Retinal pigment epithelial cell (primary cell): ENCODE data around the gene SDCCAG8.

Source experiments
- DNase-seq: peaks from one replicate; pipeline ENCODE4 v3.0.0-alpha.2; 2010; ENCODE audit warnings: low read depth
- H3K4me3 ChIP-seq: 2 replicates; pipeline ENCODE4 v1.5.1; 2011; ENCODE audit warnings: mild to moderate bottlenecking, low read length, control low read depth, moderate library complexity
- TF ChIP-seq, protein P1 (sequence below): conservative IDR thresholded peaks from 2 replicates; pipeline ENCODE4 v1.5.1; 2011; ENCODE audit warnings: low read depth, low read length, control low read depth, inconsistent platforms

The SDCCAG8 gene

DNA sequence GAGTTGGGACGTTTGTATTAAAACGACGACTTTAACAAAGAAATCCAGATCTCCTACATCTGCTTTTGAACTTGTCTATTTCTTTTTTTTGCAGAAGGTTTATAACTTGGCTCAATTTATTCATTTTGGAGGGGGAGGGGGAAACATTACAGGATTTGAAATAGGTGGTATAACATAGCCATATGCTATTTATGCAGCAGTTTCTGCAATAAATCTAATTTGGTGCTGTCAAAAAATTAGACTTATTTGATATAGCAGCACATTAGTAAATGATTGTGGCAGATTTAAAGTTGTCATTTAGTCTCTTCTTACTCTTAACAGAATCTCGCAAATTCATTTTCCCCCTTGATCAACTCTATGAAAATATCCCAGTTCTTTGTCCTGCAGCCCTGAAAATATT, 138.2 kb downstream of the SDCCAG8 start:
- no peak for DNase-seq
- TF ChIP-seq, protein P1, sequence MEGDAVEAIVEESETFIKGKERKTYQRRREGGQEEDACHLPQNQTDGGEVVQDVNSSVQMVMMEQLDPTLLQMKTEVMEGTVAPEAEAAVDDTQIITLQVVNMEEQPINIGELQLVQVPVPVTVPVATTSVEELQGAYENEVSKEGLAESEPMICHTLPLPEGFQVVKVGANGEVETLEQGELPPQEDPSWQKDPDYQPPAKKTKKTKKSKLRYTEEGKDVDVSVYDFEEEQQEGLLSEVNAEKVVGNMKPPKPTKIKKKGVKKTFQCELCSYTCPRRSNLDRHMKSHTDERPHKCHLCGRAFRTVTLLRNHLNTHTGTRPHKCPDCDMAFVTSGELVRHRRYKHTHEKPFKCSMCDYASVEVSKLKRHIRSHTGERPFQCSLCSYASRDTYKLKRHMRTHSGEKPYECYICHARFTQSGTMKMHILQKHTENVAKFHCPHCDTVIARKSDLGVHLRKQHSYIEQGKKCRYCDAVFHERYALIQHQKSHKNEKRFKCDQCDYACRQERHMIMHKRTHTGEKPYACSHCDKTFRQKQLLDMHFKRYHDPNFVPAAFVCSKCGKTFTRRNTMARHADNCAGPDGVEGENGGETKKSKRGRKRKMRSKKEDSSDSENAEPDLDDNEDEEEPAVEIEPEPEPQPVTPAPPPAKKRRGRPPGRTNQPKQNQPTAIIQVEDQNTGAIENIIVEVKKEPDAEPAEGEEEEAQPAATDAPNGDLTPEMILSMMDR: no peak
- H3K4me3 ChIP-seq: no peak overlapping the region

DNA sequence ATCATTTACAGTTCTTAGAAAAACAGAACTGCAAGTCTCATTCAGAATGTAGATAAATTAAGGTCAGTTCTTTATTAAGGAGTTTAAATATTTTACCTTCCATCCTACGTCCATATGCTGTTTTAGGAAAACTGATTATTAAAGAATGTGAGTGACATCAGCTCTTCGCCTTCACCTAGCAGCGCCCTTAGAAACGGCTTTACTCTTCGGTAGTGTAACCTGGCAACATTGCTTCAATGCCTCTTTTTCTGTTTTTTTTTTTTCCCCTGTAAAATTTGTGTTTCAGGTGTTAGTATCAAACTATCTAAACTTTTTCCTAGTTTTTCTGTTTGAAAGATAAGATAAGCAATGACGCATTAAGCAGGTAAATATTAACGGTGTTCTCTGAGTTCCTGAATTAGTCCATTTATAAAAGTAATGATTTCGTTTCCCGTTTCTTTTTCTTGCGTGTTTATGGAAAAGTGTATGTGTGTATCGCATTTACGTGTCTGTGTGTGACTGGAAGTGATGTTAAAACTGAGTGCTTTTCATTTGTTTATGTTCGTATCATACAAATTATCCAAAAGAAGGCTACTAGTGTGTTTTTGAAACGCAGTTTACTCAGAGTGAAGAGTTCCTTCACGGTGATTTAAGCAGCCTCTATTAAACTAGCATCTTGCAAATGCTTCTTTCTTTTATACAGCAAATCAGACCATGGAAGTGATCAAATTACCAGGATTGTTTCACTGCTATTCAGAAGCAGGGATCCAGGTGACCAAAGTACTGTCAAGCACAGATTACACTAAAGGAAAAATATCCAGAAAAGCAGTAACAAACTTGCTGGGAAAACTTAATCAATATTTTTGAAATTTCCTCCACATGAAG, 139.0 kb downstream of the SDCCAG8 start:
- TF ChIP-seq, protein P1: no peak
- no peak for DNase-seq
- H3K4me3 ChIP-seq: no peak overlapping the region

DNA sequence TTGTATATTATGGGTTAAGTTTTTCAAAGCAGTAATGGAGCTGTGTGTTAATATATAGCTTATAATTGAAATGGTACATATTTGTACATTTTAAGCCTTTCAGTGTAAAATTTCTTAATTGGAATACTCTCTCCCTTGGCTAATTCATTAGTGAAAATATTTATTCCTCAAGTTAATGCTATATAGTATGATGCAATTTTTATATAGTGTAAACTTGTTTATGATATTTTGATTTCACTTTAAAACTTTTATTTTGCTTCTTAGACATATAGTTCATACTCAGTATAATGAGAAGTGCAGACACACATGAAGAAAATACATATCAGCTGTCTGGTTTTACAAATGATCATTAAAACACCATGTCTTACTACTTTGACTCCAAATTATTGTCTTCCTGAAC, 140.6 kb downstream of the SDCCAG8 start:
- no peak for DNase-seq
- TF ChIP-seq, protein P1: no peak
- no peak overlapping the region for H3K4me3 ChIP-seq

DNA sequence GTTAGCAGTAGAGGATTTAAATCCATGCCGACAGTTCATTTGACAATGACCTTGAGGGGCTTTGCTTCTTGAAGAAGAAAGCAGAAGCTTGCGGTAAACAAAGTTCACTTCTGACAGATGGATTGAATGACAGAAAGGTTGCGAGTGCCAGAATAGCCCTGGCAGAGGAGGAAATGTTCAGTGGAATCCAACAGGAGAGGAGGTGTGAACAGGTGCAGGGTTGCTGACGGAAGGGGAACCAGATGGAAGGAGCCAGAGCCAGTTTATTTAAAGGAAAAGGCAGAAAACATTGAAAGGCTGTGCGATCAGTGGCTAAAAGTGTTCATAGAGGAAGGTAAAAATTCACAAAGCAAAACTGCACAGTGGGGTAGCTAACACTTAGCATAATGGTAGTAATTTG, 141.0 kb downstream of the SDCCAG8 start:
- H3K4me3 ChIP-seq: no peak overlapping the region
- DNase-seq: no peak
- TF ChIP-seq, protein P1: no peak

DNA sequence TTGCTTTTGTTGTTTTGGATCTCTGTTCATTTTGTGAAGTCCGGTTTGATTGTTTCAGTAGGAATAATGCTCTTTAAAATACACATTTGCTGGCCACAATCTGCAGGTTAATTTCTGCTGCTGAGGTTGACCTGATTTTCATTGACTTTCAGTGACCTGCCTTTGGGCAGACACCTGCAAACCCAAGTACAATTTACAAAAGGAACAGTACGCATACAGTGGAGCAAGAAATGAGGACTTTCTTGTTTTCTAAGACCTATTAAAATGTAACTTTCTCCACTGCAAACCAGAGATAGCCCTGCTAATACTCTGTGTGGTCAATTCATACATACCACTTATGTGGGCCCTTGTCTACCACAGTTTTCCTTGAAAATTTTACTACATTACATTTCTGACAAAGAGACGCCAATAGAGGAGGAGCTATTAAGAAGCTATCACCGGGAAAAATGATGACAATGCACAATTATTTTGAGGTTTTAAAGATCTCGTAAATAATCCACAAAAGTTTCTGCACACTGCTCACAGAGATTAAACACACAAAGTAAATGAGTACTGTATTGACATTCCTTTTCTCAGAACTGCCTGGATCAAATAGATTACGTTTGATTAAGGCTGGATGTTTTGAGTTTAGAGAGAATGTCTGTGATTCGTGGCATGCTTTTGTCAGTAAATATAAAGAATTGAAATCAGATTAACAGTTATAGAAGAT, 141.9 kb downstream of the SDCCAG8 start:
- H3K4me3 ChIP-seq: no peak overlapping the region
- DNase-seq: no peak
- TF ChIP-seq, protein P1: no peak

DNA sequence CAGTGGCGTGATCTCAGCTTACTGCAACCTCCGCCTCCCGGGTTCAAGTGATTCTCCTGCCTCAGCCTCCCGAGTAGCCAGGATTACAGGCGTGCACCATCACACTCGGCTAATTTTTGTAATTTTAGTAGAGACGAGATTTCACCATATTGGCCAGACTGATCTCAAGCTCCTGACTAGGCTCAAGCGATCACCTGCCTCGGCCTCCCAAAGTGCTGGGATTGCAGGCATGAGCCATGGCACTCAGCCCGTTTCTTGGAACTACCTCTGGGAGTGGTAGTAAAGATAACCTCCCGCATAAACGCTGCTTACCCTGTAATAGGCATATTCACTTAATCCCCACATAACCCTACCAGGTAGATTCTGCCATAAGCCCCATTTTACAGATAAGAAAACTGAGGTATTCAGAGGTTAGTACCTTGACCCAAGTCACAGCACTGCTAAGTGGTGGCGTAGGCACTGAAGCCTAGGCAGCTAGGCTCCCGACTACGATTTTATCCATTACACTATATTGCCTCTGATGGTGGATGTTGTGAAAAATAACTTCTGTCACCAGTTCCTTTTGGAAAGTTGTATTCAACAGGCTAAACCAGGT, 143.8 kb downstream of the SDCCAG8 start:
- H3K4me3 ChIP-seq: no peak overlapping the region
- no peak for DNase-seq
- TF ChIP-seq, protein P1: no peak
